IMR-90 (cell line): ENCODE results near the gene SYNPO.

Experiments used
- BHLHE40 ChIP-seq: fragments of 150-350 bp; IDR thresholded peaks from 2 replicates; pipeline ENCODE4 v1.6.1; 2016; ENCODE audit warnings: mild to moderate bottlenecking, low read depth, low read length
- CEBPB ChIP-seq: IDR thresholded peaks from 2 replicates; pipeline ENCODE4 v1.6.1; 2012; ENCODE audit warnings: low read depth, low read length, improper control_type of control experiment
- CTCF ChIP-seq: conservative IDR thresholded peaks from 2 replicates; pipeline ENCODE4 v1.5.1; 2012; ENCODE audit warnings: mild to moderate bottlenecking, low read depth, low read length, improper control_type of control experiment
- ELK1 ChIP-seq: fragments of 150-350 bp; IDR thresholded peaks from 2 replicates; pipeline ENCODE4 v1.6.1; 2016; ENCODE audit warnings: low read depth, mild to moderate bottlenecking, low read length, moderate library complexity, borderline replicate concordance
- FOS ChIP-seq: fragments of 150-350 bp; IDR thresholded peaks from 2 replicates; pipeline ENCODE4 v1.6.1; 2016; ENCODE audit warnings: low read depth, low read length
- MAFK ChIP-seq: IDR thresholded peaks from 2 replicates; pipeline ENCODE4 v1.6.1; 2012; ENCODE audit warnings: low read depth, low read length, improper control_type of control experiment
- MXI1 ChIP-seq: IDR thresholded peaks from 2 replicates; pipeline ENCODE4 v1.6.1; 2012; ENCODE audit warnings: low read depth, mild to moderate bottlenecking, low read length, moderate library complexity, borderline replicate concordance
- POLR2A ChIP-seq: IDR thresholded peaks from 2 replicates; pipeline ENCODE4 v1.6.1; 2012; ENCODE audit warnings: mild to moderate bottlenecking, low read depth, low read length
- RFX5 ChIP-seq: IDR thresholded peaks from 2 replicates; pipeline ENCODE4 v1.8.0; 2012; ENCODE audit warnings: low read depth, mild to moderate bottlenecking, low read length, moderate library complexity
- SMC3 ChIP-seq: fragments of 150-350 bp; IDR thresholded peaks from 2 replicates; pipeline ENCODE4 v1.6.1; 2016; ENCODE audit warnings: low read depth, mild to moderate bottlenecking, antibody characterized with exemption, low read length, moderate library complexity

DNA sequence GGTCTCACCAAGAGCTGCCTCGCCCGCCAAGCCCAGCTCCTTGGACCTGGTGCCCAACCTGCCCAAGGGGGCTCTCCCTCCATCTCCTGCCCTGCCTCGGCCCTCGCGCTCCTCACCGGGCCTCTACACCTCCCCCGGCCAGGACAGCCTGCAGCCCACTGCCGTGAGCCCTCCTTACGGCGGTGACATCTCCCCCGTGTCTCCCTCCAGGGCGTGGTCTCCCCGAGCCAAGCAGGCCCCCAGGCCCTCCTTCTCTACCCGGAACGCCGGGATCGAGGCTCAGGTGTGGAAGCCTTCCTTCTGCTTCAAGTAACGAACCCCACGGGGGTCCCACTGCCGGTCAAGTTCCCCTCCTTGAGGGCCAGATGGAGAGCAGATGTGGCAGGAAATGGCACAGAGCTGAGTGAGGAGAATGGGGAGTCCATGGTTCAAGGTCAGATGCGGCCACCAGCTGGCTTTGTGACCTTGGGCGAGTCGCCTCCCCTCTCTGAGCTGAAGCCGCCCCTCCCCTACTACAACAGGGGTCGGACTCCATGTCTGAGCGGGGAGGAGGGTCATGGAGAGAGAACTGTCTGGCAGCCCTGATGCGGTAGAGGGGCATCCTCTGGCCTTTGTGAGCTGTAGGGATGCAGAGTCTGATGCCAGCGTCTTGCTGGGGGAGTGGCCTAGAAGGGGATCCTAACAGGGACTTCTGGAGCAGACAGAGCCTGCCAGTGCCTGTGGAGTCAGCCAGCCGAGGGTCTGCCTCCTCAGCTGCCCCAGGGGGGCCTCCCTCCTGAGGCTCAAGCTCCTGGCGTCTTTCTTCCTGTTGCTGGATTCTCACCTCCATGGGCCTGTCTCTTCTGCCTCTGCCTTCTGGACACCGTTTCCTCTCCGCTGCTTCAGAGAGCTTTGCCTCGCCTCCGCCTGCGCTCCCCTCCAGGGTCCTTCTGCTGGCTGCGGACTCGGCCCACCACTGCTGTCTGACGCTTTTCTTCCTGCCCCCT lies 9.9 kb downstream of the SYNPO start:
- no peak for TF ChIP-seq MXI1
- no peak for TF ChIP-seq BHLHE40
- no peak for TF ChIP-seq CTCF
- TF ChIP-seq POLR2A: no peak
- no peak for TF ChIP-seq RFX5
- no peak for TF ChIP-seq ELK1
- no peak for TF ChIP-seq CEBPB
- no peak for TF ChIP-seq MAFK
- TF ChIP-seq SMC3: no peak
- TF ChIP-seq FOS: no peak
